Measurements from ENCODE around the gene ALKBH8. TPM values are rescaled to one million over a fixed set of nuclear protein-coding genes. Genes with fewer than 3 reads are reported as not detected.
A peak's percentile ranks its signal among the peaks of the same experiment; 100 is the strongest.
"Not testable (repeated sequence)": the region's sequence is repeated elsewhere in the genome, so short reads cannot be mapped to it uniquely, and the experiment has no call there.

Gene ALKBH8
- total RNA-seq, 4 donors from 2014 or later, result 4.1 to 5.8 (median 5.4) TPM

DNA sequence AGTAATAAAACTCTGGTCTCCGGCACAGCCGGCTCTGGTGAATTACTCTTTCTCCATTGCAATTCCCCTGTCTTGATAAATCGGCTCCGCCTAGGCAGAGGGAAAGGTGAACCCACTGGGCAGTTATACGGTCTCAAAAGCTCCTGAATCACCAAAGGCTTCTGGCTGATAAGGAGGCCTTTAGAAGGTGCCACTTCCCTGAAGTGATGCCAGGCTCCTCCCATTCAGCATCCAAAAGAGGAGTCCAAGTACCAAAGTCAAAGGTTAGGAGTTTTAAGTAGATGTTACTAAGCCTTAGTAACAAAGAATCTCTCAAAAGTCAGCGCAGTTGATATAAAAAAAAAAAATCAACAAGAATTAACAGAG lies 11.8 kb upstream of the ALKBH8 start:
- H3K4me3 ChIP-seq, result no peak overlapping the region
- no peak for TF ChIP-seq EP300 (IDR thresholded peaks at IDR 0.05)
- TF ChIP-seq POLR2A (IDR thresholded peaks at IDR 0.05; ENCODE audit: low read depth), result no peak
- TF ChIP-seq, protein P1, sequence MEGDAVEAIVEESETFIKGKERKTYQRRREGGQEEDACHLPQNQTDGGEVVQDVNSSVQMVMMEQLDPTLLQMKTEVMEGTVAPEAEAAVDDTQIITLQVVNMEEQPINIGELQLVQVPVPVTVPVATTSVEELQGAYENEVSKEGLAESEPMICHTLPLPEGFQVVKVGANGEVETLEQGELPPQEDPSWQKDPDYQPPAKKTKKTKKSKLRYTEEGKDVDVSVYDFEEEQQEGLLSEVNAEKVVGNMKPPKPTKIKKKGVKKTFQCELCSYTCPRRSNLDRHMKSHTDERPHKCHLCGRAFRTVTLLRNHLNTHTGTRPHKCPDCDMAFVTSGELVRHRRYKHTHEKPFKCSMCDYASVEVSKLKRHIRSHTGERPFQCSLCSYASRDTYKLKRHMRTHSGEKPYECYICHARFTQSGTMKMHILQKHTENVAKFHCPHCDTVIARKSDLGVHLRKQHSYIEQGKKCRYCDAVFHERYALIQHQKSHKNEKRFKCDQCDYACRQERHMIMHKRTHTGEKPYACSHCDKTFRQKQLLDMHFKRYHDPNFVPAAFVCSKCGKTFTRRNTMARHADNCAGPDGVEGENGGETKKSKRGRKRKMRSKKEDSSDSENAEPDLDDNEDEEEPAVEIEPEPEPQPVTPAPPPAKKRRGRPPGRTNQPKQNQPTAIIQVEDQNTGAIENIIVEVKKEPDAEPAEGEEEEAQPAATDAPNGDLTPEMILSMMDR (IDR thresholded peaks at IDR 0.05), result no peak
- TF ChIP-seq POLR2AphosphoS5 (IDR thresholded peaks at IDR 0.05), result no peak
- H3K27ac ChIP-seq (replicated peaks in 1 of 4), result no peak overlapping the region
- H3K27me3 ChIP-seq, result no peaks in the 10 kb centered on the region
- DNase-seq (ENCODE audit: extremely low spot score), result no peak
- no peaks in the 10 kb centered on the region for H3K9me3 ChIP-seq
- 71% methylated on average over 6 of the region's 6 CpGs for WGBS
- intact Hi-C loops (cut with DNase I), result loop anchor here (2.0 to 5.0 kb wide), 2 partner anchors 111 to 195 kb away; no protein-coding TSS in a partner anchor
- H3K36me3 ChIP-seq, result no peaks in the 10 kb centered on the region
- H3K4me1 ChIP-seq, result no peaks in the 10 kb centered on the region

DNA sequence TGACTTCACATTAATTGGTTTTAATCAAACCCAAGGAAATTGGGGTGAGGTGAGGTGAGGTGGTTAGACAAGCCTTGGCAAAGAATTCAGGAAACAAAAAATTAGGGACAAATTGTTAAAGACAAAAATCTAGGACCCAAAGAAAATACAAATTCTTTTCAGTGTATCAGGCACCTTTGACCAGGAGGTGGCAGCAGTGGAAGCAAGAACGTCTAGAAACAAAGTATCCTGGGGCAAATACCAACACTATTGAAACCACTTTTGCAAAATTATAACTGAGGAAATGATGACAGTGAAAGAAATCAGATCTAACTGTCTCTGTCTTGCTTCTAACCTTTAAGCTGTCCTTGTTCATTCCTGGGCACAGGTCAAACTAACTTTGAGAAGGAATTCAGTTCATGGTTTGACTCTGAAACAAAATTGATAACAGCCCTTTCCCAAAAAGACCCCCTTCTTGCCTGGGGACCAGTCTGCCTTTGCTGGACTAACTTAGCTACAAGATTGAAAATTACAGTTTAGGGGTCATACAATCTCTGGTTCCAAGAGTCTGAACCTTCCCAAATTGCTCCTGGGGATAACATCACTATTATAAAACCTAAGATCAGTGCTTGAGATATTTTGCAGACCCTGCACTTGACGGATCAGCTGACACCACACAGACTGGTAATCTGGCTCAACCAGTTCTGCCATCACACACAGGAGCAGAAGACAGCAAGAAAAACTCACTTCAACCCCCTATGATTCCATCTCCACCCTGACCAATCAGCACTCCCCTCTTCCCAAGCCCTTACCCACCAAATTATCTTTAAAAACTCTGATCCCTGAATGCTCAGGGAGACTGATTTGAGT lies 11.2 kb upstream of the ALKBH8 start:
- not testable (repeated sequence) for DNase-seq (ENCODE audit: extremely low spot score); H3K4me3 ChIP-seq; H3K27ac ChIP-seq (replicated peaks in 1 of 4); H3K27me3 ChIP-seq; H3K4me1 ChIP-seq; H3K36me3 ChIP-seq; H3K9me3 ChIP-seq
- intact Hi-C loops (cut with DNase I), result loop anchor here (2.0 to 5.0 kb wide), 2 partner anchors 112 to 196 kb away; no protein-coding TSS in a partner anchor
- WGBS, result 29% methylated on average over 2 of the region's 2 CpGs
- TF ChIP-seq, protein P1 (IDR thresholded peaks at IDR 0.05), result peak; percentile 69 to 73 (median 72)

DNA sequence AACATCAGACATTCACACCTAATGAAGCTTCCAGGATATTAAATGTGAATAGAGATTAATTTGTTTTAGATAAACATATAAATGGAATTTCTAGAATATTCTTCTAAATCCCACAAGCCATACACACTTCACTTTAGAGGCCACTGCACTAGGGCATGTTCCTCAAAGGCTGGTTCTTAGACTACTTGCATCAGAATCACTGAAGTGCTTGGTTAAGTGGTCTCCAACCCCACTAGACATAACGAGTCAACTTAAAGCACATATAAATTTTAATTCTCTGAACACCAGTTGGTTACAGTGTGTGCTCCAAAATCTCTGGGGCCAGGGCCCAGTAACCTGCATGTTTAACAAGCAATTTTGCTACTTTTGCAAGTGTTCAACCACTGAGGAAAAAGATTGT lies 7.9 kb upstream of the ALKBH8 start:
- H3K27me3 ChIP-seq, result peaks cover 0 to 12% (median 3%) of the 10 kb centered on the region in 4 donors
- no peak overlapping the region for H3K27ac ChIP-seq (replicated peaks in 1 of 4)
- 78% methylated on average over 1 of the region's 1 CpG for WGBS
- no peaks in the 10 kb centered on the region for H3K9me3 ChIP-seq
- no peak for DNase-seq (ENCODE audit: extremely low spot score)
- no peaks in the 10 kb centered on the region for H3K4me1 ChIP-seq
- intact Hi-C loops (cut with DNase I), result no loop called here
- H3K36me3 ChIP-seq, result no peaks in the 10 kb centered on the region
- TF ChIP-seq POLR2A (IDR thresholded peaks at IDR 0.05; ENCODE audit: low read depth) (no peak), EP300 (IDR thresholded peaks at IDR 0.05) (no peak), POLR2AphosphoS5 (IDR thresholded peaks at IDR 0.05) (no peak)
- TF ChIP-seq, protein P1 (IDR thresholded peaks at IDR 0.05), result no peak
- no peak overlapping the region for H3K4me3 ChIP-seq

DNA sequence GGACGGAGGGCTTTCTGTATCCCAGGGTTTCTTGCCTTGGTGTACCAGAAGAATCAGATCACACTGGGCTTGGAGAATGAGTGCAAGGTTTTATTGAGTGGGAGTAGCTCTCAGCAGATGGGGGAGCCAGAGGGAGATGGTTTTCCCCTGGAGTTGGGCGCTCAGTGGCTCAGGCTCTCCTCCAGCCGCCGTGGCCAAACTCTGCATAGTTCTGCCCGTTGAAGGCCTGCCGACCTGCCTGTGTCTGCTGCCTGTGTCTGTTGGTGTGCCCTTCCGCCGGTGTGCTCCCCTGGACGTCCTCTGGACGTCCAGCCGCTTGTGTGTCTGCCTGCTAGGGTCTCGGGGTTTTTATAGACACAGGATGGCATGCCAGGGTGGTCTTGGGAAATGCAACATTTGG lies 4.5 kb upstream of the ALKBH8 start:
- no peak for DNase-seq (ENCODE audit: extremely low spot score)
- Histone ChIP-seq H3K27me3 (peaks cover 0 to 12% (median 3%) of the 10 kb centered on the region in 4 donors), H3K9me3 (no peaks in the 10 kb centered on the region), H3K27ac (replicated peaks in 1 of 4) (no peak overlapping the region), H3K36me3 (no peaks in the 10 kb centered on the region), H3K4me1 (peaks cover 5 to 10% (median 6%) of the 10 kb centered on the region in 4 donors), H3K4me3 (no peak overlapping the region)
- 82% methylated on average over 9 of the region's 12 CpGs for WGBS
- intact Hi-C loops (cut with DNase I), result no loop called here
- no peak for TF ChIP-seq EP300 (IDR thresholded peaks at IDR 0.05)
- TF ChIP-seq POLR2A (IDR thresholded peaks at IDR 0.05; ENCODE audit: low read depth), result no peak
- TF ChIP-seq POLR2AphosphoS5 (IDR thresholded peaks at IDR 0.05), result no peak

DNA sequence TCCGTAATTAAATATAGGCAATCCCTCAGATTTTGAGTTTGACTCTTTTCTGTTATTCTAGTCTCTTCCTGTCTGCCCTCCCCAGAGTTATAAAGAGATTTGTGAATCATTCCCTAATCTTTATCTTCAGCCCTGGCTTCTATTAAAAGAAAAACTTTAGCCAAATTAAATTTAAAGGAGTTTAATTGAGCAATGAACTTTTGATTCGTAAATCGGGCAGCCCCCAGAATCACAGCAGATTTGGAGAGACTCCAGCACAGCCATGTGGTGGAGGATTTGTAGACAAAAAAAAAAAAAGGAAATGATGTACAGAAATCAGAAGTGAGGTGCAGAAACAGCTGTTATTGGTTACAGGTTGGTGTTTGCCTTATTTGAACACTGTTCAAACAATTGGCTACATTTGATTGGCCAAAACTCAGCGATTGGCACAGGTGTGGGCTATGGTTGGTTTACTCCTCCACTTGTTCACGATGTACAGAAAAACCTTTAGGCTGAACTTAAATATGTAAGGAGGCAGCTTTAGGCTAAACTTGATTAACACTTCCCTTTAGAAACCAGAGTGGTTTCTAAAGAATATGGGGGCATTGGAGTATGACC lies 2.3 kb upstream of the ALKBH8 start:
- no peak overlapping the region for H3K4me3 ChIP-seq
- H3K36me3 ChIP-seq, result no peaks in the 10 kb centered on the region
- H3K4me1 ChIP-seq, result peaks cover 20 to 31% (median 25%) of the 10 kb centered on the region in 4 donors
- TF ChIP-seq EP300 (IDR thresholded peaks at IDR 0.05) (no peak), POLR2AphosphoS5 (IDR thresholded peaks at IDR 0.05) (no peak), POLR2A (IDR thresholded peaks at IDR 0.05; ENCODE audit: low read depth) (no peak)
- TF ChIP-seq, protein P1 (IDR thresholded peaks at IDR 0.05), result no peak
- intact Hi-C loops (cut with DNase I), result no loop called here
- H3K9me3 ChIP-seq, result no peaks in the 10 kb centered on the region
- no peak overlapping the region for H3K27ac ChIP-seq (replicated peaks in 1 of 4)
- 72% methylated on average over 5 of the region's 5 CpGs for whole genome bisulfite sequencing
- peaks cover 0 to 12% (median 3%) of the 10 kb centered on the region in 4 donors for H3K27me3 ChIP-seq
- no peak for DNase-seq (ENCODE audit: extremely low spot score)

Measured in esophagus muscularis mucosa (tissue), 4 donors.